ENCODE measurements around the gene MRGPRX2. TPM values are rescaled to one million over a fixed set of nuclear protein-coding genes. Genes with fewer than 3 reads are reported as not detected.

MRGPRX2 gene
- total and polyA plus RNA-seq, 2 donors (not counting 3 experiments of a cell fraction or from before 2014, with no cell fraction given), result not detected

DNA sequence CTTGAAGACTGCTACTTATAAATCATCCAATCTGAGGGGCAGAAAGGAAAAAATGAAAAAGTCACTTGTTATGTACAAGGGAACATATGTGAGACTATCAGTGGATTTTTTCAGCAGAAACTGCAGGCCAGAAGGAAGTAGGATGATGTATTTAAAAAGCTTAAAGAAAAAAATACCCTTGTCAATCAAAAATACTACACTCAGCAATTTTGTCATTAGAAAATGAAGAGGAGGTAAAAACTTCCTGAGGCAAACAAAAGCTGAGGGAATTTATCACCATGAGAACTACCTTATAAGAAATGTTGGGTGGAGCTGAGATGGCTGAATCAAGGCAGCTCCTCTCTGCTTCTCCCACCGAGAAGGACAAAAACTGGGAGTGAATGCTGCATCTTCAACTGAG, 21.1 kb downstream of the MRGPRX2 start:
- Histone ChIP-seq H3K9me1 (replicated peaks; ENCODE audit: control insufficient read depth, extremely low read depth, insufficient read depth, low read length) (no peaks in the 10 kb centered on the region), H3K36me3 (ENCODE audit: control insufficient read depth in 2 of 2, extremely low read depth in 1 of 2, insufficient read depth in 2 of 2, low read length in 2 of 2) (no peaks in the 10 kb centered on the region), H3K27ac (ENCODE audit: insufficient read depth, low read depth, low read length) (no peak overlapping the region), H3K9me3 (replicated peaks; ENCODE audit: control insufficient read depth, insufficient read depth, low read length) (no peaks in the 10 kb centered on the region), H3K4me2 (ENCODE audit: insufficient read depth, low read length) (no peak overlapping the region), H3K27me3 (ENCODE audit: control insufficient read depth in 2 of 2, insufficient read depth in 2 of 2, low read length in 2 of 2) (peaks cover 4 to 5% of the 10 kb centered on the region in 2 experiments), H3K4me1 (ENCODE audit: control insufficient read depth, extremely low read depth, insufficient read depth, low read length) (no peaks in the 10 kb centered on the region), H4K20me1 (replicated peaks; ENCODE audit: control insufficient read depth, extremely low read depth, insufficient read depth, low read length) (no peaks in the 10 kb centered on the region), H3K4me3 (replicated peaks in 1 of 3; ENCODE audit: insufficient read depth in 1 of 3, low read depth in 1 of 3, low read length in 3 of 3) (no peak overlapping the region), H2AFZ (ENCODE audit: low read depth, low read length) (no peak overlapping the region), H3K79me2 (ENCODE audit: control insufficient read depth, insufficient read depth, low read length) (no peaks in the 10 kb centered on the region), H3K9ac (replicated peaks; ENCODE audit: extremely low read depth, insufficient read depth, low read length) (no peak overlapping the region)
- dilution Hi-C loops (cut with MboI; ENCODE audit: extremely low pct_ligation_motif_present, low sequenced_read_pairs) (no loop called here), intact Hi-C loops (cut with micrococcal nuclease) (no loop called here)
- TF ChIP-seq POLR2A (IDR thresholded peaks at IDR 0.05; ENCODE audit: low read depth, low read length), result no peak
- TF ChIP-seq JUN (IDR thresholded peaks at IDR 0.05; ENCODE audit: borderline replicate concordance, insufficient read depth, insufficient read length, low read depth), result no peak
- TF ChIP-seq POLR2AphosphoS5 (IDR thresholded peaks at IDR 0.05; ENCODE audit: insufficient read depth, low read depth, low read length), result no peak
- TF ChIP-seq, protein P1, sequence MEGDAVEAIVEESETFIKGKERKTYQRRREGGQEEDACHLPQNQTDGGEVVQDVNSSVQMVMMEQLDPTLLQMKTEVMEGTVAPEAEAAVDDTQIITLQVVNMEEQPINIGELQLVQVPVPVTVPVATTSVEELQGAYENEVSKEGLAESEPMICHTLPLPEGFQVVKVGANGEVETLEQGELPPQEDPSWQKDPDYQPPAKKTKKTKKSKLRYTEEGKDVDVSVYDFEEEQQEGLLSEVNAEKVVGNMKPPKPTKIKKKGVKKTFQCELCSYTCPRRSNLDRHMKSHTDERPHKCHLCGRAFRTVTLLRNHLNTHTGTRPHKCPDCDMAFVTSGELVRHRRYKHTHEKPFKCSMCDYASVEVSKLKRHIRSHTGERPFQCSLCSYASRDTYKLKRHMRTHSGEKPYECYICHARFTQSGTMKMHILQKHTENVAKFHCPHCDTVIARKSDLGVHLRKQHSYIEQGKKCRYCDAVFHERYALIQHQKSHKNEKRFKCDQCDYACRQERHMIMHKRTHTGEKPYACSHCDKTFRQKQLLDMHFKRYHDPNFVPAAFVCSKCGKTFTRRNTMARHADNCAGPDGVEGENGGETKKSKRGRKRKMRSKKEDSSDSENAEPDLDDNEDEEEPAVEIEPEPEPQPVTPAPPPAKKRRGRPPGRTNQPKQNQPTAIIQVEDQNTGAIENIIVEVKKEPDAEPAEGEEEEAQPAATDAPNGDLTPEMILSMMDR (IDR thresholded peaks at IDR 0.05; ENCODE audit: extremely low read depth in 1 of 2, insufficient read depth in 1 of 2, low read depth in 1 of 2, low read length in 2 of 2), result no peak
- TF ChIP-seq EZH2 (IDR thresholded peaks at IDR 0.05; ENCODE audit: borderline replicate concordance, low read depth, low read length, severe bottlenecking), result no peak
- DNase-seq (ENCODE audit: low read depth, low spot score), result no peak
- ChIA-PET POLR2A (no interaction called here), CTCF (interaction anchor here (1.2 kb wide), 1 partner anchor 10 kb away, joined by 3 read pairs; no protein-coding TSS in a partner anchor)
- no TSS peak for BruUV-seq (replicated peaks)
- FAIRE-seq, result no peak

DNA sequence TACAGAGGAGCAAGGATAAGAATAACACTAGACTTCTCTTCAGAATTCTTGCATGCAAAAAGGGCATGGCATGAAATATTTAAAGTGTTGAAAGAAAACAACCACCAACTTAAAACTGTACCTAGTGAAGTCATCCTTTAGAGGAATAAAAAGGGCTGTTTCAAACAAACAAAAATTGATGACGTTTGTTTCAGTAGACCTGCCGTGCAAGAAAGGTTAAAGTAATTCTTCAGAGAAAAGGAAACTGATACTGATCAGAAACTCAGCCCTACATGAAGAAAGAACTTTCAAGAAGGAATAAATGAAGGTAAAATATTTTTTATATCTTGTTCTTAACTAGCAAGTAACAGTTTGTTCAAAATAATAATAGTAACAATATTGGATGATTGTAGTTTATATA, 27.5 kb downstream of the MRGPRX2 start:
- POLR2A ChIA-PET, result no interaction called here
- DNase-seq (ENCODE audit: low read depth, low spot score) (no peak), FAIRE-seq (no peak)
- dilution Hi-C loops (cut with MboI; ENCODE audit: extremely low pct_ligation_motif_present, low sequenced_read_pairs), result no loop called here
- Histone ChIP-seq H3K36me3 (ENCODE audit: control insufficient read depth in 2 of 2, extremely low read depth in 1 of 2, insufficient read depth in 2 of 2, low read length in 2 of 2) (no peaks in the 10 kb centered on the region), H3K4me3 (replicated peaks in 1 of 3; ENCODE audit: insufficient read depth in 1 of 3, low read depth in 1 of 3, low read length in 3 of 3) (no peak overlapping the region), H3K27ac (ENCODE audit: insufficient read depth, low read depth, low read length) (no peak overlapping the region), H2AFZ (ENCODE audit: low read depth, low read length) (no peak overlapping the region), H3K79me2 (ENCODE audit: control insufficient read depth, insufficient read depth, low read length) (no peaks in the 10 kb centered on the region), H4K20me1 (replicated peaks; ENCODE audit: control insufficient read depth, extremely low read depth, insufficient read depth, low read length) (no peaks in the 10 kb centered on the region), H3K27me3 (ENCODE audit: control insufficient read depth in 2 of 2, insufficient read depth in 2 of 2, low read length in 2 of 2) (peaks cover 0 to 11% of the 10 kb centered on the region in 2 experiments), H3K9me1 (replicated peaks; ENCODE audit: control insufficient read depth, extremely low read depth, insufficient read depth, low read length) (no peaks in the 10 kb centered on the region), H3K4me2 (ENCODE audit: insufficient read depth, low read length) (no peak overlapping the region), H3K4me1 (ENCODE audit: control insufficient read depth, extremely low read depth, insufficient read depth, low read length) (no peaks in the 10 kb centered on the region), H3K9me3 (replicated peaks; ENCODE audit: control insufficient read depth, insufficient read depth, low read length) (no peaks in the 10 kb centered on the region), H3K9ac (replicated peaks; ENCODE audit: extremely low read depth, insufficient read depth, low read length) (no peak overlapping the region)
- BruUV-seq (replicated peaks), result no TSS peak
- CTCF ChIA-PET, result no interaction called here
- intact Hi-C loops (cut with micrococcal nuclease), result no loop called here
- TF ChIP-seq JUN (IDR thresholded peaks at IDR 0.05; ENCODE audit: borderline replicate concordance, insufficient read depth, insufficient read length, low read depth) (no peak), POLR2A (IDR thresholded peaks at IDR 0.05; ENCODE audit: low read depth, low read length) (no peak), MYC (IDR thresholded peaks at IDR 0.05; ENCODE audit: low read depth, low read length) (no peak), EZH2 (IDR thresholded peaks at IDR 0.05; ENCODE audit: borderline replicate concordance, low read depth, low read length, severe bottlenecking) (no peak), MAX (IDR thresholded peaks at IDR 0.05; ENCODE audit: insufficient read depth, insufficient read length) (no peak), GATA2 (IDR thresholded peaks at IDR 0.05; ENCODE audit: insufficient read depth, insufficient read length, low read depth, low read length) (no peak), POLR2AphosphoS5 (IDR thresholded peaks at IDR 0.05; ENCODE audit: insufficient read depth, low read depth, low read length) (no peak), FOS (IDR thresholded peaks at IDR 0.05; ENCODE audit: borderline replicate concordance, insufficient read depth, low read length) (no peak)
- TF ChIP-seq, protein P1 (IDR thresholded peaks at IDR 0.05; ENCODE audit: extremely low read depth in 1 of 2, insufficient read depth in 1 of 2, low read depth in 1 of 2, low read length in 2 of 2), result no peak

Data from endothelial cell of umbilical vein (primary cell).